CD4-positive, alpha-beta T cell treated with Interleukin-6 at 100 ng/mL for 8 hours (primary cell): Measurements from ENCODE around the gene AGK.

Source experiments
- DNase-seq: peaks from one replicate; pipeline ENCODE4 v3.0.0-alpha.2; 2020; ENCODE audit warnings: mixed read lengths, low spot score

Gene AGK

GRCh38 chr7:141551094-141551781 lies at the start of gene AGK:
Gene AGK, plus strand, starts transcription at chr7:141551410. Its CDS starts 4,057 bp downstream, at chr7:141555467.
- DNase-seq, result peak; percentile 63

- DNase-seq, result no peak
Observed at GRCh38 chr7:141501451-141501850, 49.8 kb upstream of the AGK start.

- DNase-seq, result no peak
Observed at GRCh38 chr7:141511316-141511675, 39.9 kb upstream of the AGK start.

GRCh38 chr7:141511676-141512396 lies 39.4 kb upstream of the AGK start:
- no peak for DNase-seq

- DNase-seq, result no peak
Observed at GRCh38 chr7:141512597-141512996, 38.6 kb upstream of the AGK start.

- no peak for DNase-seq
Observed at GRCh38 chr7:141513720-141514119, 37.5 kb upstream of the AGK start.

GRCh38 chr7:141515941-141516340 lies 35.3 kb upstream of the AGK start:
- DNase-seq, result no peak

GRCh38 chr7:141519623-141520022 lies 31.6 kb upstream of the AGK start:
- no peak for DNase-seq

- no peak for DNase-seq
Observed at GRCh38 chr7:141522657-141523342, 28.4 kb upstream of the AGK start.

GRCh38 chr7:141525973-141526514 lies 25.2 kb upstream of the AGK start:
- DNase-seq, result no peak

- DNase-seq, result no peak
Observed at GRCh38 chr7:141527076-141527475, 24.1 kb upstream of the AGK start.

GRCh38 chr7:141528399-141528798 lies 22.8 kb upstream of the AGK start:
- DNase-seq, result no peak

- DNase-seq, result peak; percentile 45
Observed at GRCh38 chr7:141533149-141533949, 17.9 kb upstream of the AGK start.

GRCh38 chr7:141534757-141535737 lies 16.2 kb upstream of the AGK start:
- DNase-seq, result no peak

- no peak for DNase-seq
Observed at GRCh38 chr7:141537906-141538305, 13.3 kb upstream of the AGK start.

- no peak for DNase-seq
Observed at GRCh38 chr7:141541375-141541774, 9.8 kb upstream of the AGK start.

- no peak for DNase-seq
Observed at GRCh38 chr7:141544831-141545230, 6.4 kb upstream of the AGK start.

- DNase-seq, result no peak
Observed at GRCh38 chr7:141549582-141549981, 1.6 kb upstream of the AGK start.

GRCh38 chr7:141550386-141551093 lies 670 bp upstream of the AGK start:
- no peak for DNase-seq

- DNase-seq, result no peak
Observed at GRCh38 chr7:141551782-141552181, 572 bp downstream of the AGK start.
